Neural progenitor cell (in vitro differentiated cells): ENCODE data around the gene RNF151.

ENCODE experiments used
- EZH2phosphoT487 ChIP-seq: fragments of 200-600 bp; sonication (generic); IDR thresholded peaks from 2 replicates; pipeline ENCODE4 v1.6.1; 2017; ENCODE audit warnings: antibody characterized with exemption
- TF ChIP-seq, protein P1 (sequence below): fragments of 200-600 bp; sonication (generic); IDR thresholded peaks from 2 replicates; pipeline ENCODE4 v1.5.1; 2017; ENCODE audit warnings: antibody characterized with exemption, mild to moderate bottlenecking

DNA sequence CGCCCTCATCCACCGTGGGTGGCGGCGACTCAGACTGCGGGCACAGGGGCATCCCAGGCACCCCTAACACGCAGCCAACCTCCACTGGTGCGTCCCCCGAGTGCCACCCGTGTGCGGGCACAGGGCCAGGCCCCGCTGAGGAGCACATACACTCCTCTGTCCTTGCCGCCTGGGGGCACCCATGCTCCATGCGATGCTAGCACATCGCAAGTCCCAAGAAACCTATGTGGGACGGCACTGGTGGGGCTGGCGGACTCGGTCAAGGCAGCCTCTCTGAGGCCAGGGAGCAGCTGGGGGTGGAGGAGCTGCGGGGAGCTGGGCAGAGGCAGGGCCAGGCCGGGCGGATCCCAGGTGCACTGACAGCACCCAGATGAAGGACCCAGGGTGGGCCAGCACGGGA, 39.0 kb downstream of the RNF151 start:
- TF ChIP-seq, protein P1, sequence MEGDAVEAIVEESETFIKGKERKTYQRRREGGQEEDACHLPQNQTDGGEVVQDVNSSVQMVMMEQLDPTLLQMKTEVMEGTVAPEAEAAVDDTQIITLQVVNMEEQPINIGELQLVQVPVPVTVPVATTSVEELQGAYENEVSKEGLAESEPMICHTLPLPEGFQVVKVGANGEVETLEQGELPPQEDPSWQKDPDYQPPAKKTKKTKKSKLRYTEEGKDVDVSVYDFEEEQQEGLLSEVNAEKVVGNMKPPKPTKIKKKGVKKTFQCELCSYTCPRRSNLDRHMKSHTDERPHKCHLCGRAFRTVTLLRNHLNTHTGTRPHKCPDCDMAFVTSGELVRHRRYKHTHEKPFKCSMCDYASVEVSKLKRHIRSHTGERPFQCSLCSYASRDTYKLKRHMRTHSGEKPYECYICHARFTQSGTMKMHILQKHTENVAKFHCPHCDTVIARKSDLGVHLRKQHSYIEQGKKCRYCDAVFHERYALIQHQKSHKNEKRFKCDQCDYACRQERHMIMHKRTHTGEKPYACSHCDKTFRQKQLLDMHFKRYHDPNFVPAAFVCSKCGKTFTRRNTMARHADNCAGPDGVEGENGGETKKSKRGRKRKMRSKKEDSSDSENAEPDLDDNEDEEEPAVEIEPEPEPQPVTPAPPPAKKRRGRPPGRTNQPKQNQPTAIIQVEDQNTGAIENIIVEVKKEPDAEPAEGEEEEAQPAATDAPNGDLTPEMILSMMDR = no peak
- TF ChIP-seq EZH2phosphoT487 = no peak
